Stomach smooth muscle (tissue), 2 donors: ENCODE data around the gene ZNF335.
A peak's percentile ranks its signal among the peaks of the same experiment; 100 is the strongest.

ENCODE experiments used
- H3K27ac ChIP-seq: one replicate; pipeline ENCODE4 v1.7.0; 2013; ENCODE audit warnings: mild to moderate bottlenecking, low read length, inconsistent platforms
- H3K27me3 ChIP-seq, 2 donors: one replicate each; pipeline ENCODE4 v1.7.0; 2013; ENCODE audit warnings: low read length in 2 of 2; ENCODE audit not compliant: insufficient read depth in 2 of 2, control insufficient read depth in 1 of 2
- H3K36me3 ChIP-seq, 2 donors: one replicate each; pipeline ENCODE4 v1.7.0; 2013; ENCODE audit warnings: low read length in 2 of 2; ENCODE audit not compliant: control insufficient read depth in 2 of 2, insufficient read depth in 2 of 2
- H3K4me1 ChIP-seq: one replicate; pipeline ENCODE4 v1.7.0; 2013; ENCODE audit warnings: low read length; ENCODE audit not compliant: control insufficient read depth, insufficient read depth
- H3K4me3 ChIP-seq, 2 donors: one replicate each; pipeline ENCODE4 v1.7.0; 2013; ENCODE audit warnings: low read length in 2 of 2
- H3K9ac ChIP-seq, 2 donors: one replicate each; pipeline ENCODE4 v1.7.0; 2013; ENCODE audit warnings: low read length in 2 of 2, mild to moderate bottlenecking in 1 of 2
- H3K9me3 ChIP-seq, 2 donors: one replicate each; pipeline ENCODE4 v1.7.0; 2013; ENCODE audit warnings: low read length in 2 of 2; ENCODE audit not compliant: control insufficient read depth in 2 of 2
- donor health status: healthy.
- donor health status: Pancreatic carcinoma.

The ZNF335 gene

DNA sequence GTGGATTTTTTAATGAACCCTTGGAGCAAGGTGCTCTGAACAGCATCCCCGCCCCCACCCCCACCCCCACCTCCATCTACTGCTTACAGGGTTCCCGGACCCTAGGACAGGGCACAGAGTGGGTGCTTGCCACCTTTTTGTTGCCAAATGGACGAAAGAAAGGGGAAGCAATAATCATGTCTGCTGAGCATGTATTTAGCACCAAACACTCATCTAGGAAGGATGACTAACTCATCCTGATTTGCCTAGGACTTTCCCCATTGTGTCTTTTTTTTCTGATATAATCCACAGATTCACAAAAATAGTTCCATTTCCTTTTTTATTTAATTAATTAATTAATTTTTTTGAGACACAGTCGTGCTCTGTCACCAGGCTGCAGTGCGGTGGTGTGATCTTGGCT lies 58.9 kb downstream of the ZNF335 start:
- no peak overlapping the region for H3K9ac ChIP-seq
- H3K27ac ChIP-seq, result no peak overlapping the region
- H3K4me1 ChIP-seq, result peaks cover 22% of the 10 kb centered on the region
- H3K4me3 ChIP-seq, result no peak overlapping the region
- H3K27me3 ChIP-seq, result no peaks in the 10 kb centered on the region
- no peaks in the 10 kb centered on the region for H3K36me3 ChIP-seq
- H3K9me3 ChIP-seq, result no peaks in the 10 kb centered on the region

GRCh38 chr20:45912344-45912682 lies 59.7 kb downstream of the ZNF335 start:
- Histone ChIP-seq H3K4me3 (peak overlapping the region; percentile 13 to 78), H3K9ac (peak overlapping the region in 1 of 2 donors; percentile 68), H3K4me1 (peaks cover 20% of the 10 kb centered on the region), H3K36me3 (no peaks in the 10 kb centered on the region), H3K27ac (no peak overlapping the region), H3K27me3 (no peaks in the 10 kb centered on the region), H3K9me3 (no peaks in the 10 kb centered on the region)

DNA sequence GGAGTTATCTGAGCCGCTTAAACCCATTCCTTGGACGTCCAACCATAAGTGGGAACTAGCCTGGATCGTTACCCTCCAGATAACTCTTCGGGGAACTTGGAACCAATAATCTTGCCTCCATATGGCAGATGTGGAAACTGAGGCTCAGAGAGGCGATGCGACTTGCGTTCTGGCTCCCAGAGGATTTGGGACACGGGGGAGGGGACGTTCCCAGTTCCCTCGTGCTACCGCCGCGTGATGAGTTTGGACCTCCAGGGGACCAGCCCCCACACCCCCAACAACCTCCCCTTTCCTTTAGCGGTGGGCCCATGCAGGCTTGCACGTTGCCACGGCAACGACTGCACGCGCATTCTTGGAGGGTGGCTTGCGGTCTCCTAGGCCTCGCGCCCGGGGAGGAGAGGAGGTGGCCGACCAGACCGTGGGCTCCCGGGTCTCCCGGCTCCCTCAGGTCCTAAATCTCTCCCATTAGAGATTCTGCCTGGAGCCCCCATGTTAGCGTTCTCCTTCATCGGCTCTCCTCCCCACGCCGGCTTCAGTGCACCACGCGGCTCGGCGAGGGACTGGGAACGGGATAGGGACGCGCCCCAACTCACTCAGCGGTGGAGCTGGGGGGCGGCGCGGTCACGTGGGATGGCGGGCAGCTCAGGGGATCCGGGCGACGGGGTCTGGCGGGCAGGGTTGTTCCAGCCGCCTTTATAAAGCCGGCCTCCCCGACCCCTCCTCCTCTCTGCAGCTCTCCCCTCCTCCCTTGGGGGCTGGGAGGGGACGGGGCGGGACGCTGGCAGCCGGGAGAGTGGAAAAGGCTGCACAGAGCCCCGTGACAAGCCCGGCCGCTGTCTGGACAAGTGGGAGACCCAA lies 60.3 kb downstream of the ZNF335 start, which contains the start of gene PLTP:
Gene PLTP (minus strand): TSS at position 670 of the 858 bp plus-strand sequence. CDS start 703 bp downstream, outside the sequence.
- Histone ChIP-seq H3K9me3 (no peaks in the 10 kb centered on the region), H3K36me3 (no peaks in the 10 kb centered on the region), H3K27me3 (no peaks in the 10 kb centered on the region), H3K9ac (peak within 1 kb of the TSS; percentile 60 to 68), H3K4me3 (peak within 1 kb of the TSS; percentile 69 to 78), H3K4me1 (peaks cover 20% of the 10 kb centered on the region), H3K27ac (peak within 1 kb of the TSS; percentile 69)

GRCh38 chr20:45910670-45911485 lies 61.1 kb downstream of the ZNF335 start:
- Histone ChIP-seq H3K27ac (peak overlapping the region; percentile 69), H3K36me3 (no peaks in the 10 kb centered on the region), H3K27me3 (no peaks in the 10 kb centered on the region), H3K4me1 (peaks cover 20% of the 10 kb centered on the region), H3K9ac (peak overlapping the region; percentile 60 to 68), H3K4me3 (peak overlapping the region; percentile 69 to 78), H3K9me3 (no peaks in the 10 kb centered on the region)

DNA sequence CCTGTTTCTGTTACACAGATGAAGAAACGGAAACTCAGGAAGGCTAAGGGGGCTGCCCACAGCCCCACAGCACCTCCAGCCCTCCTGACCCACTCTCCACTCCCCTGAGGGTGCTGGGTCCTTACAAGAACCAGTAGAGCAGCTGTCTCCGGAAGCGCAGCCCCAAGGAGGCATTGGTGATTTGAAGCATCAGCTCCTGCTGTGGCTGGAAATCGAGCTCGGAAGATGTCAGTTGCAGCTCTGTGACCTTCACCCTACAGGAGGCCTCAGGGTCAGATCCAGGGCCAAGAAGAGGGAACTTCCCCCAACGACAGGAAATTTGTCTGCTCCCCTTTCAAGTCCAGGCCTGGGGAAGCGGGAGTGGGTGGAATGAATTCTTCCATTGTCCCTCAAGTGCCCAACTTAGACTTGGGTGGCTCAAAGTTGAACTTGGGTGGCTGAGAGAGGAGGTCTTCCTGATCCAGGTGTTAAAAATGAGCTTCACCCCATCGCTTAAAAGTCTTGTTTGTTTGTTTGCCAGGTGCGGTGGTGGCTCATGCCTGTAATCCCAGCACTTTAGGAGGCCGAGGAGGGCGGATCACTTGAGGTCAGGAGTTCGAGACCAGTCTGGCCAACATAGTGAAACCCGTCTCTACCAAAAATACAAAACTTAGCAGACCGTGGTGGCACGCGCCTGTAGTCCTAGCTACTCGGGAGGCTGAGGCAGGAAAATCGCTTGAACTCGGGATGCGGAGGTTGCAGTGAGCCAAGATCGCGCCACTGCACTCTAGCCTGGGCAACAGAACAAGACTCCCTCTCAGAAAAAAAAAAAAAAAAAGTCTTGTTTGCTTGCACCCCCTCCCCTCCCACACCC lies 62.0 kb downstream of the ZNF335 start:
- Histone ChIP-seq H3K27ac (no peak overlapping the region), H3K27me3 (no peaks in the 10 kb centered on the region), H3K9me3 (no peaks in the 10 kb centered on the region), H3K4me3 (peak overlapping the region; percentile 1 to 54), H3K4me1 (peaks cover 20% of the 10 kb centered on the region), H3K36me3 (peaks cover 0 to 2% of the 10 kb centered on the region in 2 donors), H3K9ac (no peak overlapping the region)

DNA sequence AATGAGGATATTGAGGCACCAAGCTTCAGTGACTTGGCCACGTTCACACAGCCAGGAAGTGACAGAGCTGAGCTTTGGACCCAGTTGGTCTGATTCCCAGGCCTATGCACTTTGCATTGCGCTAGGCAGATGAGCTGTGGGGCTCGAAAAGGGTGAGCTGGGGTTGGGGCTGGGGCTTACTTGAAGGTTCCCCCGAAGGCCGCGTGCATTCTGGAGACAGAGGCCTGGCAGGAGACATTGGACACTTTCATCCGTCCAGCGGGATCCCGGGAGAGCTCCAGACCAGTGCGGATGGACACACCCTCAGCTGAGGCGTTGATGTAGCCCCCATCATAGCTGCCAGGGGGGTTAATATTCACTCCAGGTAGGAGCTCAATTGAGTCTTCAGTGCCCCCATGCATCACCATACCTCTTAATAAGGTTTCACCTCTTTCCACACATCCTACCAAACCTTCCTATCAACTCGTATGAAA lies 62.6 kb downstream of the ZNF335 start:
- Histone ChIP-seq H3K4me3 (no peak overlapping the region), H3K36me3 (peaks cover 0 to 5% of the 10 kb centered on the region in 2 donors), H3K27me3 (no peaks in the 10 kb centered on the region), H3K9ac (no peak overlapping the region), H3K27ac (no peak overlapping the region), H3K9me3 (no peaks in the 10 kb centered on the region), H3K4me1 (peaks cover 20% of the 10 kb centered on the region)

DNA sequence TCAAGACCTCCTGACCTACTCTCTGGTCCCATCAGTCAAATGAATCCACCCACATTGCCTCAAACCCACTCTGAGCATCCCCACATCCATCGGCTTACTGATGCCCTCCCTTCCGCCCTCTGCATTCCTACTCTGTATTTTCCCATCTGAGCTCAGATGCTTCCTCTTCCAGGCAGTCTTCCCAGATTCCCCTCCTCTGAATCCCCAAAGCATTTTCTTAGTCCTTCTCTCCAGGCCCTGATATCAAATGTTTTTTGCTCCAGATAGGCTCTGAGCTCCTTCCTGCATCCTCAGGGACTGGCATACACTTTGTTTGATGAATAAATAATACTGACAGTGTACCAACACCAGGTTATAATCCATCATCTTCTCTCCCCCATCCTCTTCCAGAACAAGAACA lies 63.9 kb downstream of the ZNF335 start:
- no peaks in the 10 kb centered on the region for H3K27me3 ChIP-seq
- H3K36me3 ChIP-seq, result peaks cover 0 to 6% of the 10 kb centered on the region in 2 donors
- no peak overlapping the region for H3K27ac ChIP-seq
- no peaks in the 10 kb centered on the region for H3K9me3 ChIP-seq
- peaks cover 20% of the 10 kb centered on the region for H3K4me1 ChIP-seq
- H3K4me3 ChIP-seq, result no peak overlapping the region
- no peak overlapping the region for H3K9ac ChIP-seq

DNA sequence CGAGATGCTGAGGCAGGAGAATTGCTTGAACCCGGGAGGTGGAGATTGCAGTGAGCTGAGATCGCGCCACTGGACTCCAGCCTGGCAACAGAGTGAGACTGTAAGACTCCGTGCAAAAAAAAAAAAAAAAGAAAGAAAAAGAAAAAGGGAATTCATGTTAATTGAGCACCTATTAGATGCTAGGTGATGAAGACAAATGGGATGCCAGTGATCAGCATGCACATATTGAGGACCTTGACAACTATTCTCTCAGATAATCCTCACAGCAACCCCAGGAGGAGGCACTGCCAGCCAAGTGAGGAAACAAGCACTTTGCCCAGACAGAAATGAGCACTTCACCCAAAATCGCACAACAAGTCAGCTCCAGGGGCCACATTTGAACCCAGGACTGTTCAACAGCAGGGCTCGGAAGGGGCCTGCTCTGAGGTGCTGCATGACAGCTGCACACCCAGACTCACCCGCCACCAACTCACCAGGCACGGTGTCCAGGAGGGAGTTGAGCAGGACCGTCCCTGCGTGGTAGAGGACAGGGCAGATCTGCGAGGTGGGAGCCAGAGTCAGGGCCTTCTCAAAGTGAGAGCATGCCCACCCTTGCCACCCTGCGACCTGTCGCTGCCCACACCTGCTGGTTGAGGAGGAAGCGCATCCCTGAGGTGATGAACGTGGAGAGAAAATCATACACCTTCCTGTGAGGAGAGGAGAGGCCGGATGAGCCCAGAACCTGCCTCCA lies 64.6 kb downstream of the ZNF335 start:
- Histone ChIP-seq H3K9me3 (no peaks in the 10 kb centered on the region), H3K36me3 (peaks cover 0 to 6% of the 10 kb centered on the region in 2 donors), H3K4me1 (peaks cover 17% of the 10 kb centered on the region), H3K27ac (no peak overlapping the region), H3K27me3 (no peaks in the 10 kb centered on the region), H3K4me3 (no peak overlapping the region), H3K9ac (no peak overlapping the region)

DNA sequence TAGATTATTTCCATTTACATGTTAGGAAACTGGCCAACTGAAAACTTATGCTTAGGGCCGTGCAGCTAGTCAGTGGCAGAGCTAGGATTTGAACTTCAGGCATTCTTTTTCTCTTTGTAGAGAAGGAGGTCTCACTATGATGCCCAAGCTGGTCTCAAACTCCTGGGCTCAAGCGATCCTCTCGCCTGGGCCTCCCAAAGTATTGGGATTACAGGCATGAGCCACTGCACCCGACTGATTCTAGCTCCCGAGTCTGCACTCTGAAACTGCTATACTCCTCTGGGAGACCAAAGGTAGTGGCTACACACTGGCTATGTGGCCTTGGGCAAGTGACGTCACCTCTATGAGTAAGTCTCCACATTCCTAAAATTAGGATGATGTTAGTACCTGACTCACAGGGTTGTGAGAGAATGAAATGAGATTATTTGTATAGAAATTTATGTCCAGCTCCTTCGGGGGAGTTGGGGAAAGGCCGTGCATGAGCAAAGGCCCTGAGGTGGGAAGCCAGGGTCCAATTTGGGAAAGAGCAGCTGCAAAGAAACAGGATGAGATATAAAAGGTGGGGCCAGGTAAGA lies 66.4 kb downstream of the ZNF335 start:
- Histone ChIP-seq H3K27ac (no peak overlapping the region), H3K9me3 (no peaks in the 10 kb centered on the region), H3K27me3 (no peaks in the 10 kb centered on the region), H3K4me3 (no peak overlapping the region), H3K9ac (no peak overlapping the region), H3K4me1 (peaks cover 3% of the 10 kb centered on the region), H3K36me3 (peaks cover 0 to 8% of the 10 kb centered on the region in 2 donors)
